Urinary bladder (tissue), 4 donors: ENCODE data around the gene NPDC1. TPM values are rescaled to one million over a fixed set of nuclear protein-coding genes. Genes with fewer than 3 reads are reported as not detected.
A peak's percentile ranks its signal among the peaks of the same experiment; 100 is the strongest.

ENCODE experiments used
- DNase-seq: peaks from one replicate; pipeline ENCODE4 v3.0.0-alpha.2; 2015; ENCODE audit errors: extremely low spot score
- H3K27ac ChIP-seq: one replicate; pipeline ENCODE4 v1.5.1; 2013; ENCODE audit warnings: low read depth, mild to moderate bottlenecking, moderate library complexity
- H3K36me3 ChIP-seq: one replicate; pipeline ENCODE4 v1.6.1; 2013; ENCODE audit warnings: mild to moderate bottlenecking, moderate library complexity; ENCODE audit not compliant: insufficient read depth
- H3K4me1 ChIP-seq: one replicate; pipeline ENCODE4 v1.6.1; 2013; ENCODE audit warnings: mild to moderate bottlenecking, moderate library complexity; ENCODE audit not compliant: insufficient read depth
- H3K4me3 ChIP-seq: one replicate; pipeline ENCODE4 v1.5.1; 2013; ENCODE audit warnings: low read depth, low read length
- WGBS: extraction: QIAGEN DNeasy Blood & Tissue Kit; methylation state at CpG from one replicate; pipeline ENCODE4 v1.1.7; 2013; 5-methylcytosine and 5-hydroxymethylcytosine counted together
- polyA plus RNA-seq: library from polyadenylated mRNA; stranded (reverse); fragments of 200-250 nt; gene quantifications from one replicate; pipeline ENCODE4 v1.2.3, GENCODE V29; 2013
- total RNA-seq: library from RNA; depleted of rRNA; stranded (reverse); fragments of >200 nt; gene quantifications from one replicate; pipeline ENCODE4 v1.2.3, GENCODE V29; 2014
- donor health status: healthy with polysubstance abuse.
- donor health status: healthy.

Gene NPDC1
- total and polyA plus RNA-seq, 2 donors, result 17.9 to 120 TPM

GRCh38 chr9:137045294-137046087 is 486 bp downstream of the NPDC1 start:
- peak overlapping the region; percentile 64 for H3K4me3 ChIP-seq
- WGBS, result 3% methylated on average over 96 of the region's 96 CpGs
- no peaks in the 10 kb centered on the region for H3K36me3 ChIP-seq
- no peak overlapping the region for H3K27ac ChIP-seq
- no peak for DNase-seq
- no peaks in the 10 kb centered on the region for H3K4me1 ChIP-seq

GRCh38 chr9:137044502-137045177 is 1.3 kb downstream of the NPDC1 start:
- DNase-seq, result no peak
- 55% methylated on average over 18 of the region's 18 CpGs for WGBS
- H3K4me3 ChIP-seq, result peak overlapping the region; percentile 64
- no peaks in the 10 kb centered on the region for H3K36me3 ChIP-seq
- H3K4me1 ChIP-seq, result no peaks in the 10 kb centered on the region
- H3K27ac ChIP-seq, result no peak overlapping the region

- Histone ChIP-seq H3K27ac (no peak overlapping the region), H3K36me3 (no peaks in the 10 kb centered on the region), H3K4me1 (no peaks in the 10 kb centered on the region), H3K4me3 (no peak overlapping the region)
- WGBS, result 79% methylated on average over 12 of the region's 12 CpGs
- no peak for DNase-seq
These were observed 1.9 kb downstream of the NPDC1 start for GRCh38 chr9:137044037-137044436.

- no peak for DNase-seq
- H3K4me1 ChIP-seq, result no peaks in the 10 kb centered on the region
These were observed 2.9 kb downstream of the NPDC1 start for GRCh38 chr9:137042751-137043727.

GRCh38 chr9:137041124-137041523 is 4.9 kb downstream of the NPDC1 start:
- WGBS, result 65% methylated on average over 16 of the region's 16 CpGs
- Histone ChIP-seq H3K4me3 (no peak overlapping the region), H3K4me1 (no peaks in the 10 kb centered on the region), H3K36me3 (no peaks in the 10 kb centered on the region), H3K27ac (no peak overlapping the region)
- no peak for DNase-seq

More at GRCh38 chr9:137042751-137043727, 2.9 kb downstream of the NPDC1 start:
- Histone ChIP-seq H3K4me3 (no peak overlapping the region), H3K36me3 (no peaks in the 10 kb centered on the region), H3K27ac (no peak overlapping the region)
- 80% methylated on average over 36 of the region's 36 CpGs for WGBS

- Histone ChIP-seq H3K27ac (no peak overlapping the region), H3K36me3 (no peaks in the 10 kb centered on the region), H3K4me1 (no peaks in the 10 kb centered on the region), H3K4me3 (no peak overlapping the region)
- 84% methylated on average over 23 of the region's 23 CpGs for WGBS
- DNase-seq, result no peak
These were observed 5.4 kb downstream of the NPDC1 start for GRCh38 chr9:137040568-137040967.

- no peak overlapping the region for H3K27ac ChIP-seq
- WGBS, result 93% methylated on average over 32 of the region's 32 CpGs
- no peaks in the 10 kb centered on the region for H3K4me1 ChIP-seq
- no peaks in the 10 kb centered on the region for H3K36me3 ChIP-seq
- H3K4me3 ChIP-seq, result no peak overlapping the region
- DNase-seq, result no peak
These were observed 6.2 kb downstream of the NPDC1 start for GRCh38 chr9:137039611-137040366.

- Histone ChIP-seq H3K4me1 (no peaks in the 10 kb centered on the region), H3K27ac (no peak overlapping the region), H3K4me3 (no peak overlapping the region), H3K36me3 (no peaks in the 10 kb centered on the region)
- no peak for DNase-seq
- WGBS, result 87% methylated on average over 9 of the region's 9 CpGs
These were observed 7.1 kb downstream of the NPDC1 start for GRCh38 chr9:137038916-137039315.

- WGBS, result 88% methylated on average over 10 of the region's 10 CpGs
These were observed 8.5 kb downstream of the NPDC1 start for GRCh38 chr9:137037483-137037882.

GRCh38 chr9:137037035-137037434 is 8.9 kb downstream of the NPDC1 start:
- Histone ChIP-seq H3K4me1 (no peaks in the 10 kb centered on the region), H3K36me3 (no peaks in the 10 kb centered on the region), H3K27ac (no peak overlapping the region), H3K4me3 (no peak overlapping the region)
- no peak for DNase-seq
- 77% methylated on average over 13 of the region's 13 CpGs for WGBS

More at GRCh38 chr9:137037483-137037882, 8.5 kb downstream of the NPDC1 start:
- no peaks in the 10 kb centered on the region for H3K36me3 ChIP-seq
- no peaks in the 10 kb centered on the region for H3K4me1 ChIP-seq
- DNase-seq, result no peak
- H3K27ac ChIP-seq, result no peak overlapping the region
- no peak overlapping the region for H3K4me3 ChIP-seq

- 75% methylated on average over 8 of the region's 8 CpGs for WGBS
- Histone ChIP-seq H3K4me3 (no peak overlapping the region), H3K4me1 (no peaks in the 10 kb centered on the region), H3K27ac (no peak overlapping the region), H3K36me3 (no peaks in the 10 kb centered on the region)
- no peak for DNase-seq
These were observed 10.0 kb downstream of the NPDC1 start for GRCh38 chr9:137035937-137036336.

GRCh38 chr9:137035507-137035834 is 10.5 kb downstream of the NPDC1 start:
- H3K36me3 ChIP-seq, result no peaks in the 10 kb centered on the region
- no peak overlapping the region for H3K27ac ChIP-seq

More at GRCh38 chr9:137035507-137035834, 10.5 kb downstream of the NPDC1 start:
- DNase-seq, result no peak
- no peaks in the 10 kb centered on the region for H3K4me1 ChIP-seq
- WGBS, result 25% methylated on average over 9 of the region's 9 CpGs
- H3K4me3 ChIP-seq, result no peak overlapping the region
